ENCODE measurements around the gene RBBP6. TPM values are rescaled to one million over a fixed set of nuclear protein-coding genes. Genes with fewer than 3 reads are reported as not detected.

RBBP6 gene
- total and polyA plus RNA-seq, 2 donors (not counting 3 experiments of a cell fraction or from before 2014, with no cell fraction given): 16.8 to 52.1 TPM

GRCh38 chr16:24526701-24527495 is 12.5 kb upstream of the RBBP6 start:
- H3K4me3 ChIP-seq (replicated peaks in 1 of 3; ENCODE audit: insufficient read depth in 1 of 3, low read depth in 1 of 3, low read length in 3 of 3): no peak overlapping the region
- H2AFZ ChIP-seq (ENCODE audit: low read depth, low read length): no peak overlapping the region
- intact Hi-C loops (cut with micrococcal nuclease) (no loop called here), dilution Hi-C loops (cut with MboI; ENCODE audit: extremely low pct_ligation_motif_present, low sequenced_read_pairs) (no loop called here)
- H3K36me3 ChIP-seq (ENCODE audit: control insufficient read depth in 2 of 2, extremely low read depth in 1 of 2, insufficient read depth in 2 of 2, low read length in 2 of 2): no peaks in the 10 kb centered on the region
- peaks cover 0 to 2% of the 10 kb centered on the region in 2 experiments for H3K27me3 ChIP-seq (ENCODE audit: control insufficient read depth in 2 of 2, insufficient read depth in 2 of 2, low read length in 2 of 2)
- ChIA-PET POLR2A (no interaction called here), CTCF (interaction anchor here (0.7 to 2.8 kb wide), 5 partner anchors 10 to 204 kb away, joined by 3 to 25 read pairs (median 3); no protein-coding TSS in a partner anchor)
- no peak for DNase-seq (ENCODE audit: low read depth, low spot score)
- no peaks in the 10 kb centered on the region for H4K20me1 ChIP-seq (replicated peaks; ENCODE audit: control insufficient read depth, extremely low read depth, insufficient read depth, low read length)
- H3K4me1 ChIP-seq (ENCODE audit: control insufficient read depth, extremely low read depth, insufficient read depth, low read length): no peaks in the 10 kb centered on the region
- no peak overlapping the region for H3K9ac ChIP-seq (replicated peaks; ENCODE audit: extremely low read depth, insufficient read depth, low read length)
- no peak for TF ChIP-seq EZH2 (IDR thresholded peaks at IDR 0.05; ENCODE audit: borderline replicate concordance, low read depth, low read length, severe bottlenecking)
- TF ChIP-seq FOS (IDR thresholded peaks at IDR 0.05; ENCODE audit: borderline replicate concordance, insufficient read depth, low read length): no peak
- TF ChIP-seq POLR2A (IDR thresholded peaks at IDR 0.05; ENCODE audit: low read depth, low read length): no peak
- TF ChIP-seq MYC (IDR thresholded peaks at IDR 0.05; ENCODE audit: low read depth, low read length): no peak
- TF ChIP-seq CTCF (IDR thresholded peaks at IDR 0.05; ENCODE audit: extremely low read depth in 1 of 2, insufficient read depth in 1 of 2, low read depth in 1 of 2, low read length in 2 of 2): no peak
- TF ChIP-seq JUN (IDR thresholded peaks at IDR 0.05; ENCODE audit: borderline replicate concordance, insufficient read depth, insufficient read length, low read depth): no peak
- no peak for TF ChIP-seq GATA2 (IDR thresholded peaks at IDR 0.05; ENCODE audit: insufficient read depth, insufficient read length, low read depth, low read length)
- no peak for TF ChIP-seq POLR2AphosphoS5 (IDR thresholded peaks at IDR 0.05; ENCODE audit: insufficient read depth, low read depth, low read length)
- no peak for TF ChIP-seq MAX (IDR thresholded peaks at IDR 0.05; ENCODE audit: insufficient read depth, insufficient read length)
- H3K4me2 ChIP-seq (ENCODE audit: insufficient read depth, low read length): no peak overlapping the region
- H3K27ac ChIP-seq (ENCODE audit: insufficient read depth, low read depth, low read length): no peak overlapping the region
- BruUV-seq (replicated peaks): no TSS peak
- H3K79me2 ChIP-seq (ENCODE audit: control insufficient read depth, insufficient read depth, low read length): no peaks in the 10 kb centered on the region
- no peaks in the 10 kb centered on the region for H3K9me3 ChIP-seq (replicated peaks; ENCODE audit: control insufficient read depth, insufficient read depth, low read length)
- H3K9me1 ChIP-seq (replicated peaks; ENCODE audit: control insufficient read depth, extremely low read depth, insufficient read depth, low read length): no peaks in the 10 kb centered on the region
- FAIRE-seq: no peak

Measured in endothelial cell of umbilical vein (primary cell).